T-helper 2 cell treated with Interferon-gamma antibody and Interleukin-4, amounts not matched to agents 5 μg/mL and 100 μg/mL, for 36 hours (primary cell): ENCODE measurements around the gene NCR1.
"Not testable (repeated sequence)": the region's sequence is repeated elsewhere in the genome, so short reads cannot be mapped to it uniquely, and the experiment has no call there.

Experiments used
- DNase-seq: peaks from one replicate; pipeline ENCODE4 v3.0.0; 2021; ENCODE audit warnings: low spot score
- H3K27ac Mint-ChIP-seq: one replicate; pipeline ENCODE4 v1.8.0; 2021; ENCODE audit warnings: mild to moderate bottlenecking, mixed read lengths
- H3K27me3 Mint-ChIP-seq: one replicate; pipeline ENCODE4 v1.8.0; 2021; ENCODE audit warnings: low read depth, mixed read lengths
- H3K36me3 Mint-ChIP-seq: one replicate; pipeline ENCODE4 v1.8.0; 2021; ENCODE audit warnings: low read depth, mixed read lengths
- H3K4me1 Mint-ChIP-seq: one replicate; pipeline ENCODE4 v1.8.0; 2021; ENCODE audit warnings: low read depth, mixed read lengths
- H3K4me3 Mint-ChIP-seq: one replicate; pipeline ENCODE4 v1.8.0; 2022; ENCODE audit warnings: mild to moderate bottlenecking, moderate library complexity, mixed read lengths
- H3K9me3 Mint-ChIP-seq: one replicate; pipeline ENCODE4 v1.8.0; 2021; ENCODE audit warnings: mixed read lengths

Gene NCR1

GRCh38 chr19:54896036-54896435, 9.9 kb upstream of the NCR1 start:
- no peak overlapping the region for H3K27ac Mint-ChIP-seq

GRCh38 chr19:54898685-54899084, 7.3 kb upstream of the NCR1 start:
- not testable (repeated sequence) for H3K4me1 Mint-ChIP-seq, H3K9me3 Mint-ChIP-seq, H3K27me3 Mint-ChIP-seq, DNase-seq, H3K4me3 Mint-ChIP-seq, H3K36me3 Mint-ChIP-seq, H3K27ac Mint-ChIP-seq

More at GRCh38 chr19:54896036-54896435, 9.9 kb upstream of the NCR1 start:
- Mint-ChIP-seq H3K9me3 (no peaks in the 10 kb centered on the region), H3K4me1 (no peaks in the 10 kb centered on the region), H3K36me3 (no peaks in the 10 kb centered on the region), H3K4me3 (no peak overlapping the region), H3K27me3 (no peaks in the 10 kb centered on the region)
- no peak for DNase-seq

GRCh38 chr19:54899646-54900045, 6.3 kb upstream of the NCR1 start:
- H3K36me3 Mint-ChIP-seq, H3K27me3 Mint-ChIP-seq, H3K4me1 Mint-ChIP-seq, H3K4me3 Mint-ChIP-seq, H3K9me3 Mint-ChIP-seq, DNase-seq, H3K27ac Mint-ChIP-seq: not testable (repeated sequence)

- not testable (repeated sequence) for H3K4me3 Mint-ChIP-seq, H3K27ac Mint-ChIP-seq, H3K36me3 Mint-ChIP-seq, H3K27me3 Mint-ChIP-seq, DNase-seq, H3K9me3 Mint-ChIP-seq, H3K4me1 Mint-ChIP-seq
These were observed 4.8 kb upstream of the NCR1 start for GRCh38 chr19:54901153-54901552.

- Mint-ChIP-seq H3K4me3 (no peak overlapping the region), H3K4me1 (no peaks in the 10 kb centered on the region), H3K27me3 (peaks cover 2% of the 10 kb centered on the region), H3K9me3 (no peaks in the 10 kb centered on the region), H3K27ac (no peak overlapping the region), H3K36me3 (no peaks in the 10 kb centered on the region)
- DNase-seq, result no peak
These were observed 3.9 kb upstream of the NCR1 start for GRCh38 chr19:54902061-54902460.

GRCh38 chr19:54903303-54903702, 2.6 kb upstream of the NCR1 start:
- H3K9me3 Mint-ChIP-seq, result no peaks in the 10 kb centered on the region
- no peaks in the 10 kb centered on the region for H3K4me1 Mint-ChIP-seq
- no peak for DNase-seq
- H3K4me3 Mint-ChIP-seq, result no peak overlapping the region
- H3K36me3 Mint-ChIP-seq, result no peaks in the 10 kb centered on the region
- H3K27ac Mint-ChIP-seq, result no peak overlapping the region
- peaks cover 2% of the 10 kb centered on the region for H3K27me3 Mint-ChIP-seq

GRCh38 chr19:54904261-54904660, 1.7 kb upstream of the NCR1 start:
- H3K36me3 Mint-ChIP-seq, H3K4me1 Mint-ChIP-seq, H3K27ac Mint-ChIP-seq, H3K9me3 Mint-ChIP-seq, H3K27me3 Mint-ChIP-seq, H3K4me3 Mint-ChIP-seq, DNase-seq: not testable (repeated sequence)

- Mint-ChIP-seq H3K9me3 (no peaks in the 10 kb centered on the region), H3K4me1 (no peaks in the 10 kb centered on the region), H3K27me3 (peaks cover 2% of the 10 kb centered on the region), H3K27ac (no peak overlapping the region), H3K4me3 (no peak overlapping the region), H3K36me3 (no peaks in the 10 kb centered on the region)
- DNase-seq, result no peak
These were observed 536 bp upstream of the NCR1 start for GRCh38 chr19:54905421-54905802.

GRCh38 chr19:54906819-54907218, 871 bp downstream of the NCR1 start:
- Mint-ChIP-seq H3K9me3 (no peaks in the 10 kb centered on the region), H3K4me3 (no peak overlapping the region), H3K27ac (no peak overlapping the region), H3K4me1 (no peaks in the 10 kb centered on the region), H3K27me3 (peaks cover 2% of the 10 kb centered on the region), H3K36me3 (no peaks in the 10 kb centered on the region)
- DNase-seq, result no peak

GRCh38 chr19:54907899-54908298, 2.0 kb downstream of the NCR1 start:
- H3K4me3 Mint-ChIP-seq, H3K4me1 Mint-ChIP-seq, H3K36me3 Mint-ChIP-seq, H3K27me3 Mint-ChIP-seq, H3K27ac Mint-ChIP-seq, H3K9me3 Mint-ChIP-seq, DNase-seq: not testable (repeated sequence)

- Mint-ChIP-seq H3K4me3 (no peak overlapping the region), H3K27ac (no peak overlapping the region), H3K9me3 (no peaks in the 10 kb centered on the region), H3K36me3 (no peaks in the 10 kb centered on the region), H3K4me1 (peaks cover 3% of the 10 kb centered on the region), H3K27me3 (no peaks in the 10 kb centered on the region)
- DNase-seq, result no peak
These were observed 10.9 kb downstream of the NCR1 start for GRCh38 chr19:54916822-54917221.

- H3K4me3 Mint-ChIP-seq, result no peak overlapping the region
- H3K4me1 Mint-ChIP-seq, result peaks cover 3% of the 10 kb centered on the region
- no peak overlapping the region for H3K27ac Mint-ChIP-seq
- no peaks in the 10 kb centered on the region for H3K9me3 Mint-ChIP-seq
- DNase-seq, result no peak
- H3K36me3 Mint-ChIP-seq, result no peaks in the 10 kb centered on the region
- no peaks in the 10 kb centered on the region for H3K27me3 Mint-ChIP-seq
These were observed 12.6 kb downstream of the NCR1 start for GRCh38 chr19:54918499-54918898.

GRCh38 chr19:54919646-54920563, 14.0 kb downstream of the NCR1 start:
- DNase-seq, H3K36me3 Mint-ChIP-seq, H3K9me3 Mint-ChIP-seq, H3K4me1 Mint-ChIP-seq, H3K27me3 Mint-ChIP-seq, H3K27ac Mint-ChIP-seq, H3K4me3 Mint-ChIP-seq: not testable (repeated sequence)

GRCh38 chr19:54921082-54921481, 15.1 kb downstream of the NCR1 start:
- H3K36me3 Mint-ChIP-seq, result no peaks in the 10 kb centered on the region
- DNase-seq, result no peak
- peaks cover 3% of the 10 kb centered on the region for H3K4me1 Mint-ChIP-seq
- H3K4me3 Mint-ChIP-seq, result no peak overlapping the region
- no peak overlapping the region for H3K27ac Mint-ChIP-seq
- H3K9me3 Mint-ChIP-seq, result peaks cover 9% of the 10 kb centered on the region
- H3K27me3 Mint-ChIP-seq, result no peaks in the 10 kb centered on the region

- Mint-ChIP-seq H3K9me3 (peaks cover 11% of the 10 kb centered on the region), H3K27me3 (no peaks in the 10 kb centered on the region), H3K36me3 (no peaks in the 10 kb centered on the region), H3K4me3 (no peak overlapping the region), H3K27ac (no peak overlapping the region), H3K4me1 (peaks cover 3% of the 10 kb centered on the region)
- DNase-seq, result no peak
These were observed 17.3 kb downstream of the NCR1 start for GRCh38 chr19:54923276-54923675.
